GM12878 (cell line): Measurements from ENCODE around the gene MARS1. TPM values are rescaled to one million over a fixed set of nuclear protein-coding genes. Genes with fewer than 3 reads are reported as not detected.
"Not testable (repeated sequence)": the region's sequence is repeated elsewhere in the genome, so short reads cannot be mapped to it uniquely, and the experiment has no call there.

ENCODE experiments used
- ATAC-seq: fragments of 200-7000 bp; cut with Tn5 transposase; 3 replicates; pipeline ENCODE4 v1.9.1; 2020; ENCODE audit warnings: mild to moderate bottlenecking, moderate library complexity
- BruUV-seq: library from RNA; stranded (reverse); fragments of 400-500 nt; replicated peaks from 2 replicates; lab custom pipeline; 2021; lab: Mats Ljungman, UMichigan
- CTCF ChIA-PET: fragments of 300-600 bp; sonication (Branson Sonifier 250); formaldehyde crosslinking; extraction: SDS; loops from one replicate; lab custom pipeline; 2021; ENCODE audit warnings: inconsistent platforms; lab: Yijun Ruan, JAX
- POLR2A ChIA-PET: fragments of 350-600 bp; formaldehyde crosslinking; extraction: SDS; loops from one replicate; lab custom pipeline; 2021; ENCODE audit warnings: inconsistent platforms; lab: Charles Lee
- RAD21 ChIA-PET: fragments of 300-600 bp; sonication (Branson Sonifier 250); formaldehyde crosslinking; loops from one replicate; lab custom pipeline; 2023; ENCODE audit warnings: antibody characterized with exemption; ENCODE audit not compliant: unreplicated experiment; lab: Charles Lee
- SMC1A ChIA-PET: fragments of 300-600 bp; sonication (Branson Sonifier 250); formaldehyde crosslinking; loops from one replicate; lab custom pipeline; 2023; ENCODE audit not compliant: unreplicated experiment, uncharacterized antibody; lab: Charles Lee
- DNase-seq: peaks from one replicate; pipeline ENCODE4 v3.0.0-alpha.2; 2011; ENCODE audit warnings: low read depth, low spot score
- FAIRE-seq: peaks from 3 replicates; lab custom pipeline; 2011; peaks lifted over from hg19 to GRCh38; lab: Jason Lieb, UNC
- H2AFZ ChIP-seq: 2 replicates; pipeline ENCODE4 v1.6.0; 2011; ENCODE audit warnings: low read depth, low read length, control low read depth; ENCODE audit not compliant: control insufficient read depth
- H3K27ac ChIP-seq: 2 replicates; pipeline ENCODE4 v1.5.1; 2011; ENCODE audit warnings: control low read depth; ENCODE audit not compliant: control insufficient read depth, insufficient read depth
- H3K27me3 ChIP-seq, 2 experiments: replicated peaks in 1 of 2; 2 replicates each; pipeline versions ENCODE4 v1.6.0 to v1.6.1; 2011; ENCODE audit warnings: low read length in 1 of 2; ENCODE audit not compliant: control insufficient read depth in 2 of 2, insufficient read depth in 2 of 2
- H3K36me3 ChIP-seq, 2 experiments: 2 replicates each; pipeline ENCODE4 v1.5.1; 2011; ENCODE audit warnings: low read length in 1 of 2; ENCODE audit not compliant: control insufficient read depth in 2 of 2, insufficient read depth in 2 of 2
- H3K4me1 ChIP-seq: 2 replicates; pipeline ENCODE4 v1.6.1; 2011; ENCODE audit warnings: mild to moderate bottlenecking, low read length, moderate library complexity, mixed read lengths; ENCODE audit not compliant: control insufficient read depth, insufficient read depth
- H3K4me2 ChIP-seq: 2 replicates; pipeline ENCODE4 v1.6.0; 2011; ENCODE audit warnings: control low read depth; ENCODE audit not compliant: control insufficient read depth, insufficient read depth
- H3K4me3 ChIP-seq: fragments of 200-600 bp; sonication (generic); 2 replicates; pipeline ENCODE4 v1.5.1; 2016
- H3K79me2 ChIP-seq: 2 replicates; pipeline ENCODE4 v1.6.0; 2011; ENCODE audit warnings: low read length; ENCODE audit not compliant: control insufficient read depth, insufficient read depth
- H3K9ac ChIP-seq: 2 replicates; pipeline ENCODE4 v1.8.0; 2011; ENCODE audit warnings: low read length, control low read depth, mixed read lengths; ENCODE audit not compliant: control insufficient read depth, insufficient read depth
- H3K9me3 ChIP-seq: replicated peaks from 3 replicates; pipeline ENCODE4 v1.5.1; 2011; ENCODE audit warnings: mild to moderate bottlenecking, low read length; ENCODE audit not compliant: control insufficient read depth, insufficient read depth
- H4K20me1 ChIP-seq: 2 replicates; pipeline ENCODE4 v1.6.0; 2011; ENCODE audit not compliant: control insufficient read depth, insufficient read depth
- MEF2B ChIP-seq: fragments of 450-650 bp; IDR thresholded peaks from 2 replicates; pipeline ENCODE4 v1.6.1; 2018; ENCODE audit warnings: mild to moderate bottlenecking, moderate library complexity; ENCODE audit not compliant: partially characterized antibody, poor library complexity, severe bottlenecking
- NFYB ChIP-seq: IDR thresholded peaks from 2 replicates; pipeline ENCODE4 v1.6.1; 2011; ENCODE audit warnings: low read depth, mild to moderate bottlenecking, low read length, improper control_type of control experiment, moderate library complexity; ENCODE audit not compliant: insufficient read depth
- RB1 ChIP-seq: fragments of 450-650 bp; formaldehyde crosslinking; IDR thresholded peaks from 2 replicates; pipeline ENCODE4 v1.6.1; 2017; ENCODE audit warnings: mild to moderate bottlenecking, borderline replicate concordance
- SMAD1 ChIP-seq: fragments of 450-650 bp; IDR thresholded peaks from 2 replicates; pipeline ENCODE4 v1.6.1; 2018; ENCODE audit warnings: mild to moderate bottlenecking, low read depth; ENCODE audit not compliant: partially characterized antibody
- SUZ12 ChIP-seq: fragments of 200-600 bp; sonication (generic); IDR thresholded peaks from one replicate; pipeline ENCODE4 v1.6.1; 2018; ENCODE audit warnings: antibody characterized with exemption, mild to moderate bottlenecking; ENCODE audit not compliant: unreplicated experiment
- YY1 ChIP-seq: IDR thresholded peaks from 2 replicates; pipeline ENCODE4 v1.6.1; 2011; ENCODE audit warnings: low read depth, mild to moderate bottlenecking, low read length
- WGBS: methylation state at CpG from one replicate; pipeline ENCODE4 v1.1.6; 2016; ENCODE audit warnings: low lambda C conversion rate; ENCODE audit not compliant: insufficient replicate concordance, insufficient coverage; ENCODE audit errors: missing lambda C conversion rate; 5-methylcytosine and 5-hydroxymethylcytosine counted together
- in situ Hi-C: fragments of 300-500 bp; cut with MboI; formaldehyde crosslinking; loops from 9 replicates; pipeline ENCODE4 v1.14.3; 2018; ENCODE audit warnings: mixed read lengths
- intact Hi-C: fragments of 100-400 bp; cut with micrococcal nuclease; formaldehyde crosslinking; loops from one replicate; pipeline ENCODE4 v1.14.2; 2022; ENCODE audit not compliant: unreplicated experiment
- polyA plus RNA-seq, 11 experiments: library from polyadenylated mRNA; depleted of rRNA in 4 of 11; unstranded in 6 of 11; stranded (reverse) in 5 of 11; fragments of >200 nt; fragmentation: Nextera tagmentation in 4 of 11; fragmentation: Illumina TruSeq in 1 of 11; extraction: Ambion mirVana in 4 of 11; extraction: Trizol in 1 of 11; gene quantifications; 1 replicate in 1 of 11; 2 replicates in 10 of 11; pipeline versions ENCODE4 v1.2.1 to v1.2.3, GENCODE V29; 2011 to 2016; ENCODE audit warnings: inconsistent platforms in 2 of 11, missing spikeins in 2 of 11, low read depth in 1 of 11
- total RNA-seq, 4 experiments: library from RNA; depleted of rRNA in 3 of 4; stranded (reverse); fragments of >200 nt in 3 of 4; fragmentation: Illumina TruSeq in 1 of 4; extraction: Trizol in 1 of 4; gene quantifications; 2 replicates each; pipeline versions ENCODE4 v1.2.1 to v1.2.3, GENCODE V29; 2013 to 2021

MARS1 gene
- total and polyA plus RNA-seq, 10 of the 15 experiments (the other 5 are each of a cell fraction or from before 2014, with no cell fraction given), result 72.3 to 270 (median 153) TPM

DNA sequence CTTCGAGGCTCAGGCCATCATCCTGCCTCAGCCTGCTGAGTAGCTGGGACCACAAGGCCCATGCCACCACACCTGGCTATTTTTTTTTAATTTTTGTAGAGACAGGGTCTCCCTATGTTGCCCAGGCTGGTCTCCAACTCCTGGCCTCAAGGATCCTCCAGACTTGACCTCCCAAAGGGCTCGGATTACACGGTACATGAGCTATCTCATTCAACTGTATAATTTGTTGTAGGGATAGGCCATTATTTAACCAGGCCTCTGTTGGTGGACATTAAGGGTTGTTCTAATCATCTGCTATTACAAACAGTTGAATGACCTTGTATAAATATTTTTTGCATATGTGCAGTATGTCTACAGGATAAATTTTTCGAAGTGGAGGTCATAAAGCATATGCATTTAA, 71.0 kb downstream of the MARS1 start (continued):
- TF ChIP-seq MEF2B, result no peak
- no peak for TF ChIP-seq SUZ12
- no peak for TF ChIP-seq YY1
- no peak for TF ChIP-seq SMAD1
- no peak for TF ChIP-seq RB1
- TF ChIP-seq, all 136 proteins: peak for 0

DNA sequence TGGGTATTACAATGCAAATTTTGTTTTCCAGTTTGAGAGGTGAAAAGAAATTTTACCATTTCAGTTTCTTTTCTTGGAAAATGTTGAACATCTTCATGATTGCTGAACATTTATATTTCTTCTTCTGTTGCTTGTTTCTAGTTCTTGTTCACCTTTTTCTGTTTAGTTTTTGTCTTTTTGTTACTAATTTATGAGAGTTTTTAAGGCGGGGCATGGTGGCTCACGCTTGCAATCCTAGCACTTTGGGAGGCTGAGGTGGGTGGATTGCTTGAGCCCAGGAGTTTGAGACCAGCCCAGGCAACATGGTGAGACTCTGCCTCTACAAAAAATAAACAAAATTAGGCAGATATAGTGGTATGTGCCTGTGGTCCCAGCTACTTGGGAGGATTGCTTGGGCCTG, 72.6 kb downstream of the MARS1 start:
- in situ Hi-C loops (no loop called here), intact Hi-C loops (no loop called here)
- no peaks in the 10 kb centered on the region for H3K79me2 ChIP-seq
- no peak overlapping the region for H3K4me2 ChIP-seq
- no TSS peak for BruUV-seq
- no peak overlapping the region for H3K9ac ChIP-seq
- H3K27ac ChIP-seq, result no peak overlapping the region
- no peaks in the 10 kb centered on the region for H4K20me1 ChIP-seq
- H2AFZ ChIP-seq, result no peak overlapping the region
- RAD21 ChIA-PET, result no interaction called here
- CTCF ChIA-PET, result interaction anchor here (4.3 kb wide), 1 partner anchor 22 kb away, joined by 19 read pairs; no protein-coding TSS in a partner anchor
- H3K27me3 ChIP-seq, result no peaks in the 10 kb centered on the region
- no peaks in the 10 kb centered on the region for H3K36me3 ChIP-seq
- FAIRE-seq (no peak), ATAC-seq (no peak), DNase-seq (no peak)
- SMC1A ChIA-PET, result interaction anchor here (1.0 kb wide), 1 partner anchor 8 kb away, joined by 3 read pairs; no protein-coding TSS in a partner anchor
- 34% methylated on average over 2 of the region's 2 CpGs for WGBS
- no peak for TF ChIP-seq NFYB
- no peak overlapping the region for H3K4me3 ChIP-seq
- no peaks in the 10 kb centered on the region for H3K9me3 ChIP-seq
- H3K4me1 ChIP-seq, result no peaks in the 10 kb centered on the region
- POLR2A ChIA-PET, result no interaction called here

DNA sequence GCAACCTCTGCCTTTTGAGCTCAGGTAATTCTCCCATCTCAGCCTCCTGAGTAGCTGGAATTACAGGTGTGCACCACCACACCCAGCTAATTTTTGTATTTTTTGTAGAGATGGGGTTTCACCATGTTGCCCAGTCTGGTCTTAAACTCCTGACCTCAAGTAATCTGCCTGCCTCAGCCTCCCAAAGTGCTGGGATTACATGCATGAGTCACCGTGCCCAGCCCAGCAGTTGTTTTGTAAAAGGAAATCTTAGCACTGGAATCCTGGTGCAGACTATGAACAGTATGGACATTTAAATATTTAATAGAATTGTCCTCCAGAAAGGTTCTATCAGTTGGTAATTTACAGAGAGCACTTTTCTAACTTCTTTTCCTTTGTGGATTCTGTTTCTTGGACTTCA, 73.2 kb downstream of the MARS1 start:
- H2AFZ ChIP-seq, H3K4me2 ChIP-seq, H3K4me1 ChIP-seq, DNase-seq, in situ Hi-C loops, H3K36me3 ChIP-seq, ATAC-seq, H4K20me1 ChIP-seq, H3K9me3 ChIP-seq, BruUV-seq, RAD21 ChIA-PET, H3K9ac ChIP-seq, H3K27me3 ChIP-seq, H3K79me2 ChIP-seq, POLR2A ChIA-PET, H3K4me3 ChIP-seq, FAIRE-seq, H3K27ac ChIP-seq, intact Hi-C loops: not testable (repeated sequence)
- WGBS, result 92% methylated on average over 1 of the region's 1 CpG
- CTCF ChIA-PET, result interaction anchor here (4.3 kb wide), 1 partner anchor 22 kb away, joined by 19 read pairs; no protein-coding TSS in a partner anchor
- SMC1A ChIA-PET, result interaction anchor here (1.0 kb wide), 1 partner anchor 9 kb away, joined by 3 read pairs; no protein-coding TSS in a partner anchor
